ENCODE measurements around the gene SMARCA4. TPM values are rescaled to one million over a fixed set of nuclear protein-coding genes. Genes with fewer than 3 reads are reported as not detected.

Gene SMARCA4
- total RNA-seq, 4 donors from 2014 or later: 48.0 to 78.2 (median 53.9) TPM

GRCh38 chr19:11105014-11105636 lies 144.3 kb downstream of the SMARCA4 start:
- Histone ChIP-seq H3K36me3 (peaks cover 73 to 100% (median 97%) of the 10 kb centered on the region in 4 donors), H3K27ac (replicated peaks in 1 of 4) (no peak overlapping the region), H3K27me3 (no peaks in the 10 kb centered on the region), H3K9me3 (no peaks in the 10 kb centered on the region), H3K4me1 (peaks cover 0 to 1% (median 0%) of the 10 kb centered on the region in 4 donors), H3K4me3 (no peak overlapping the region)
- intact Hi-C loops (cut with DNase I): no loop called here
- no peak for DNase-seq (ENCODE audit: extremely low spot score)
- TF ChIP-seq CTCF (IDR thresholded peaks at IDR 0.05) (no peak), POLR2AphosphoS5 (IDR thresholded peaks at IDR 0.05) (no peak), POLR2A (IDR thresholded peaks at IDR 0.05; ENCODE audit: low read depth) (no peak), EP300 (IDR thresholded peaks at IDR 0.05) (no peak)
- 92% methylated on average over 18 of the region's 36 CpGs for WGBS

DNA sequence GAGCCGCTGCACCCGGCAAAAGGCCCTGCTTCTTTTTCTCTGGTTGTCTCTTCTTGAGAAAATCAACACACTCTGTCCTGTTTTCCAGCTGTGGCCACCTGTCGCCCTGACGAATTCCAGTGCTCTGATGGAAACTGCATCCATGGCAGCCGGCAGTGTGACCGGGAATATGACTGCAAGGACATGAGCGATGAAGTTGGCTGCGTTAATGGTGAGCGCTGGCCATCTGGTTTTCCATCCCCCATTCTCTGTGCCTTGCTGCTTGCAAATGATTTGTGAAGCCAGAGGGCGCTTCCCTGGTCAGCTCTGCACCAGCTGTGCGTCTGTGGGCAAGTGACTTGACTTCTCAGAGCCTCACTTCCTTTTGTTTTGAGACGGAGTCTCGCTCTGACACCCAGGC lies 145.6 kb downstream of the SMARCA4 start:
- intact Hi-C loops (cut with DNase I): no loop called here

GRCh38 chr19:11108746-11109145 lies 147.9 kb downstream of the SMARCA4 start:
- H3K9me3 ChIP-seq: no peaks in the 10 kb centered on the region
- H3K36me3 ChIP-seq: peaks cover 89 to 100% (median 99%) of the 10 kb centered on the region in 4 donors
- no peaks in the 10 kb centered on the region for H3K4me1 ChIP-seq
- WGBS: 86% methylated on average over 6 of the region's 6 CpGs
- TF ChIP-seq POLR2AphosphoS5 (IDR thresholded peaks at IDR 0.05) (no peak), EP300 (IDR thresholded peaks at IDR 0.05) (no peak), POLR2A (IDR thresholded peaks at IDR 0.05; ENCODE audit: low read depth) (no peak), CTCF (IDR thresholded peaks at IDR 0.05) (no peak)
- no peak overlapping the region for H3K27ac ChIP-seq (replicated peaks in 1 of 4)
- intact Hi-C loops (cut with DNase I): no loop called here
- no peak for DNase-seq (ENCODE audit: extremely low spot score)
- H3K27me3 ChIP-seq: no peaks in the 10 kb centered on the region
- H3K4me3 ChIP-seq: no peak overlapping the region

More for the DNA sequence above, 145.6 kb downstream of the SMARCA4 start:
- no peaks in the 10 kb centered on the region for H3K27me3 ChIP-seq
- peak overlapping the region in 1 of 4 donors; percentile 36 for H3K27ac ChIP-seq (replicated peaks in 1 of 4)
- TF ChIP-seq EP300 (IDR thresholded peaks at IDR 0.05): no peak
- TF ChIP-seq CTCF (IDR thresholded peaks at IDR 0.05): no peak
- TF ChIP-seq POLR2AphosphoS5 (IDR thresholded peaks at IDR 0.05): peak in 1 of 2 donors; percentile 25
- DNase-seq (ENCODE audit: extremely low spot score): no peak
- no peak overlapping the region for H3K4me3 ChIP-seq
- peaks cover 77 to 100% (median 99%) of the 10 kb centered on the region in 4 donors for H3K36me3 ChIP-seq
- H3K4me1 ChIP-seq: no peaks in the 10 kb centered on the region
- WGBS: 58% methylated on average over 13 of the region's 13 CpGs
- H3K9me3 ChIP-seq: no peaks in the 10 kb centered on the region

DNA sequence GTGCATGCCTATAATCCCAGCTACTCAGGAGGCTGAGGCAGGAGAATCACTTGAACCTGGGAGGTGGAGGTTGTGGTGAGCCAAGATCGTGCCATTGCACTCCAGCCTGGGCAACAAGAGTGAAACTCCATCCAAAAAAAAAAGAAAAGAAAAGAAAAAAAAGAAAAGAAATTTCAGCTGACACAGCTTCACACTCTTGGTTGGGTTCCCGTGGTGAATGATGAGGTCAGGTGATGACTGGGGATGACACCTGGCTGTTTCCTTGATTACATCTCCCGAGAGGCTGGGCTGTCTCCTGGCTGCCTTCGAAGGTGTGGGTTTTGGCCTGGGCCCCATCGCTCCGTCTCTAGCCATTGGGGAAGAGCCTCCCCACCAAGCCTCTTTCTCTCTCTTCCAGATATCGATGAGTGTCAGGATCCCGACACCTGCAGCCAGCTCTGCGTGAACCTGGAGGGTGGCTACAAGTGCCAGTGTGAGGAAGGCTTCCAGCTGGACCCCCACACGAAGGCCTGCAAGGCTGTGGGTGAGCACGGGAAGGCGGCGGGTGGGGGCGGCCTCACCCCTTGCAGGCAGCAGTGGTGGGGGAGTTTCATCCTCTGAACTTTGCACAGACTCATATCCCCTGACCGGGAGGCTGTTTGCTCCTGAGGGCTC lies 150.4 kb downstream of the SMARCA4 start:
- intact Hi-C loops (cut with DNase I): no loop called here
- Histone ChIP-seq H3K27me3 (no peaks in the 10 kb centered on the region), H3K9me3 (no peaks in the 10 kb centered on the region), H3K4me1 (no peaks in the 10 kb centered on the region), H3K27ac (replicated peaks in 1 of 4) (no peak overlapping the region), H3K4me3 (no peak overlapping the region), H3K36me3 (peaks cover 92 to 100% (median 99%) of the 10 kb centered on the region in 4 donors)
- no peak for TF ChIP-seq POLR2AphosphoS5 (IDR thresholded peaks at IDR 0.05)
- TF ChIP-seq CTCF (IDR thresholded peaks at IDR 0.05): no peak
- TF ChIP-seq POLR2A (IDR thresholded peaks at IDR 0.05; ENCODE audit: low read depth): no peak
- TF ChIP-seq EP300 (IDR thresholded peaks at IDR 0.05): no peak
- 91% methylated on average over 9 of the region's 15 CpGs for WGBS
- no peak for DNase-seq (ENCODE audit: extremely low spot score)

Data from esophagus muscularis mucosa (tissue), 4 donors.